SJSA1 (cell line): ENCODE results near the gene PLCL1. TPM values are rescaled to one million over a fixed set of nuclear protein-coding genes. Genes with fewer than 3 reads are reported as not detected.

Experiments used
- DNase-seq, 2 experiments: peaks; one replicate each; pipeline ENCODE4 v3.0.0-alpha.2; 2015 to 2020; ENCODE audit warnings: low spot score in 2 of 2, low read depth in 1 of 2
- H3K27ac ChIP-seq: fragments of 250-450 bp; sonication (Bioruptor Pico); 2 replicates; pipeline ENCODE4 v1.5.1; 2020; ENCODE audit warnings: mild to moderate bottlenecking, moderate library complexity
- H3K27me3 ChIP-seq: fragments of 250-450 bp; sonication (Bioruptor Pico); replicated peaks from 2 replicates; pipeline ENCODE4 v1.5.1; 2020; ENCODE audit warnings: mild to moderate bottlenecking, moderate library complexity
- H3K36me3 ChIP-seq: fragments of 250-450 bp; sonication (Bioruptor Pico); 2 replicates; pipeline ENCODE4 v1.5.1; 2020; ENCODE audit warnings: mild to moderate bottlenecking
- H3K4me1 ChIP-seq: fragments of 250-450 bp; sonication (Bioruptor Pico); replicated peaks from 2 replicates; pipeline ENCODE4 v1.6.1; 2021; ENCODE audit warnings: mild to moderate bottlenecking
- H3K4me3 ChIP-seq: fragments of 250-450 bp; sonication (Bioruptor Pico); 2 replicates; pipeline ENCODE4 v1.5.1; 2020; ENCODE audit warnings: mild to moderate bottlenecking
- H3K9me3 ChIP-seq: fragments of 250-450 bp; sonication (Bioruptor Pico); replicated peaks from 2 replicates; pipeline ENCODE4 v1.5.1; 2020; ENCODE audit warnings: mild to moderate bottlenecking
- total RNA-seq: library from RNA; depleted of rRNA; stranded (reverse); fragments of >200 nt; shearing (Covaris generic); gene quantifications from 2 replicates; pipeline ENCODE4 v1.2.3, GENCODE V29; 2014

PLCL1 gene
- total RNA-seq, 1 experiment from 2014 or later, result 0.03 TPM

DNA sequence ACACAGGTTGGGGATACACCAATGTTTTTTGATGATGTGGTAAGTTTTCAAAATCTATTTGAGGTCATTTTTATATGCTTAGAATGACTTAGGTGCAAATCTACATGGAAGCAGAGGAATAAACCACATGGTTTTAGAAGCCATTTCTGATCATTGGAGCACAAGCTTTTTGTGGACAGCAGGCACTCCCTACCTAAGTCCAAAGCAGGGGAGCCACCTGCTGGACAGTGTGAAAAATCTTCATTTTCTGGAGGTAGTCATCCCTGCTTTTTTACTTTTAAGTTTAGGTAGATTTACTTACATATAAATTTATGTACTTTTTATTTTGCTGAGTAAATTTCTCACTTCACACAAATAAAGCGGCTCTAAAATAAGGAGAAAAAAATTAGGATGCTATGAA, 323.2 kb downstream of the PLCL1 start:
- no peak overlapping the region for H3K27ac ChIP-seq
- H3K27me3 ChIP-seq, result no peaks in the 10 kb centered on the region
- H3K4me1 ChIP-seq, result no peaks in the 10 kb centered on the region
- no peak overlapping the region for H3K4me3 ChIP-seq
- H3K36me3 ChIP-seq, result no peaks in the 10 kb centered on the region
- no peaks in the 10 kb centered on the region for H3K9me3 ChIP-seq
- peak in 1 of 2 experiments; percentile 10 for DNase-seq

DNA sequence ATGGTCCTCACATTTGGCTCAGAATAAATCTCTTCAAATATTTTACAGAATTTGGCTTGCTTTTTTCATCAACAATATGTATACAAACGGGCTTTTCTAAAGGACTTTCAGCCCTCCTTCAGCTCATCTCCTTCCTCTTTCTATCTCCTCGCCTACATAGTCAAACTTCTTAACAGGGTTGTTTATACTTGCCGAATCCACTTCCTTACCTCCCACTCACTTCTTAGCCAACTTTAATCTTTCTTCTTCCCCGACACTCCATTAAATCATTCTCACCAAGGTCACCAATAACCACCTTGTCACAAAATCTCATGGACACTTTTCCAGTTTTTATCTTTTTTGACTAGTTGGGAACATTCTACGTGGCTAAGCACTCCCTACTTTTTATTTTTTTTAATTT, 325.2 kb downstream of the PLCL1 start:
- H3K4me3 ChIP-seq, result no peak overlapping the region
- H3K36me3 ChIP-seq, result no peaks in the 10 kb centered on the region
- no peaks in the 10 kb centered on the region for H3K4me1 ChIP-seq
- DNase-seq, result no peak
- no peaks in the 10 kb centered on the region for H3K9me3 ChIP-seq
- H3K27me3 ChIP-seq, result no peaks in the 10 kb centered on the region
- H3K27ac ChIP-seq, result no peak overlapping the region

DNA sequence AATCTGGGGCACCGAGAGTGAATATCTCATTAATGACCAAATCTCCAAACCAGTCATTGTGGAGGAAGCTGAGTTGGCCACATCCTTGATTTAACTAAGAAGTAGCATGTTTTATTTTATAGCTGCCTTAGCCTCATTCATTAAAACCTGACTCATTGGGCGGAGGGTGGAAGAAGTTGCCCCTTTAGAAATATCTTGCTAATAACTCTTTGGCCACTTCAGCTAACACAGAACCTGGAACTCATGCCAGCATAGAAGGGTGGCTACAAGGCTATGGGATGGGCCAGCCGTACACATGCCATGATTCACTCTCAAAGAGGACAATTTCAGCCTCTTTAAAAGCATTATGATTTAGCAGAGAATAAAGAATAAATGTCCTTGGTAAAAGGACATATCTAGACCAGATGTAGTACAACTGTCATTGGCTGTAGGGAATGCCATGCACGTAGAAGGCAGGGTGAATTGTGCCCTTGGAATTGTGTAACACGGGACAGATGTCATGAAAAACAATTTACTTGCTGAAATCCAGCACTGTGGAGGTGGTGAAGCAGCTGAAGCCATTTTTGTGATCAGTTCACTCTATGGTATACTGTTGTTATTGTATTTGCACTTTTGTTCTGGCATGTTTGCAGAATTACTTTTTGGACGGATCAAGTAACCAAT, 330.0 kb downstream of the PLCL1 start:
- Histone ChIP-seq H3K27me3 (no peaks in the 10 kb centered on the region), H3K27ac (no peak overlapping the region), H3K4me3 (no peak overlapping the region), H3K9me3 (no peaks in the 10 kb centered on the region), H3K4me1 (no peaks in the 10 kb centered on the region), H3K36me3 (no peaks in the 10 kb centered on the region)
- no peak for DNase-seq

DNA sequence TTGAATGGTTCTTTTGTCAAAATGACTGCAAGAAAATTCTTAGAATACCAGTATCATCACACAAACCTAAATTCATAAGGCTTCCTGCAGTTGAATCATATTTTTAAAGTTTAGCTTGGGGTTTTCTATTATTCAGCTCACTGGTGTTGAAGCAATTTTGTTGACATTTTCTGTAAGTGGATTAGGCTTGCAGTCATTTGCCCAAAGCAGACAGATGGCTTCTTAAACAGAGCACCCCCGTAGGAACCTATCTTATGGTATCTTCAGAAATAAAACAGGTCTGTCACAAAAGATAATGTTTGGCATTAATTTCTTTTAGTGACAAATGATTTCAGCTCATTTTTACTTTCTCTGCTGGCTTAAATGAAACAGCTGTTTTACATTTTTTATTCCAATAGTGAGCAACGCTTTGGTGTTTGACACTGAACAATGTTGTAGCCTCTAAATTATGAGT, 331.1 kb downstream of the PLCL1 start:
- Histone ChIP-seq H3K4me3 (no peak overlapping the region), H3K9me3 (no peaks in the 10 kb centered on the region), H3K36me3 (no peaks in the 10 kb centered on the region), H3K4me1 (no peaks in the 10 kb centered on the region), H3K27me3 (no peaks in the 10 kb centered on the region), H3K27ac (no peak overlapping the region)
- DNase-seq, result no peak

DNA sequence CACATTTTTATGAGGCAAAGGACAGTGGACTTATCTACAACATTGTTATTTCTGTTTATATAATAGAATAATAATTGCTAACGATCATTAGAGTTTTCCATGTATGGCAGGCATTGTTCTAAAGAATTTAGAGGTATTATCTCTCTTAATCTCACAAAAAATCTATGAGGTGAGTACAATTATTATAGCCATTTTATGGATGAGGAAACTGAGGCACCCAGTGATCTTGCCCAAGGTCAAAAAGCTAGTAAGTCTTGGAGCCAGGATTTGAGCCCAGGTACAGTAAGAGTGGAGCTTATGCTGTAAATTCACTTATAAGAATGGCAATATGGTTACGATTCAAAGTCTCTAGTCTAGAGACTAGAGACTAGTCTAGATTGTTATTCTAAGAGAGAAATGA, 331.7 kb downstream of the PLCL1 start:
- Histone ChIP-seq H3K27me3 (no peaks in the 10 kb centered on the region), H3K9me3 (no peaks in the 10 kb centered on the region), H3K36me3 (no peaks in the 10 kb centered on the region), H3K27ac (no peak overlapping the region), H3K4me3 (no peak overlapping the region), H3K4me1 (no peaks in the 10 kb centered on the region)
- DNase-seq, result no peak

DNA sequence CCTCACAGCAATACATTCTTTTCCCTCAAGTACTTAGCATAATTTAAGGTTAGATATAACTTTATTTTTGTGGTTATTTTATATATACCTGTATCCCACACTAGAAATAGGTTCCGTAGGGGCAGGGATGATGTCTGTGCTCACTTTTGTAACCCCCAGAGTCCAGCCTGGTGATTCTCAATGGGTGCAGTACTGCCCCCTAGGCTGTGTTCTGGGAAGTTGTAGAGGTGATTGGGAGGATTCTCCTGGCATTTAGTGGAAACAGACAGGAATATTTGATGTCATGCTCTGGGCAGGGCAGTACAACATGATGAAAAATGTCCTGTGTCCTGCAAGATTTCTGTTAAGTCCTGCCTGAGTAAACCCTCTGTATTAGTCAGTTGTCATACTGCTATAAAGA, 333.3 kb downstream of the PLCL1 start:
- no peak overlapping the region for H3K4me3 ChIP-seq
- no peaks in the 10 kb centered on the region for H3K4me1 ChIP-seq
- H3K9me3 ChIP-seq, result no peaks in the 10 kb centered on the region
- no peak for DNase-seq
- no peaks in the 10 kb centered on the region for H3K27me3 ChIP-seq
- no peak overlapping the region for H3K27ac ChIP-seq
- no peaks in the 10 kb centered on the region for H3K36me3 ChIP-seq

DNA sequence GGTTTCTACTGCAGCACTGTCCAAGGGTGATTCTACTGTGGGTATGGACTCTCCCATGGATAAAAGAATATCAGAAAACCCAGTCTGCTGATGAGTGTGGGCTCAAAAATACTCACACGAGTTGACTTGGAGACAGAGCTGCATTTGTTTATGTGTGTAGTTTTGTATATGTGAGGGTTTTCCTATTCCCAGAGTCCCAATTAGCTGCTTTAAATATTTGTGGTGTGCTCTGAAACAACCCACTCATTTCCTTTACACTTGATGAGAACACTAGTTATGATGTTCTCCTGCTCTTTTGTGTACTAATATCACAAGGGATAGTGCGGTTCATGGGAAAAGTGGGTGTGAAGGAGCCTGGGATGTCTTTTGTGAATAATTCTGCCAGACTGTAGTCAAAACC, 337.3 kb downstream of the PLCL1 start:
- H3K4me1 ChIP-seq, result no peaks in the 10 kb centered on the region
- no peaks in the 10 kb centered on the region for H3K27me3 ChIP-seq
- no peak overlapping the region for H3K27ac ChIP-seq
- H3K36me3 ChIP-seq, result no peaks in the 10 kb centered on the region
- H3K4me3 ChIP-seq, result no peak overlapping the region
- no peaks in the 10 kb centered on the region for H3K9me3 ChIP-seq
- DNase-seq, result no peak

DNA sequence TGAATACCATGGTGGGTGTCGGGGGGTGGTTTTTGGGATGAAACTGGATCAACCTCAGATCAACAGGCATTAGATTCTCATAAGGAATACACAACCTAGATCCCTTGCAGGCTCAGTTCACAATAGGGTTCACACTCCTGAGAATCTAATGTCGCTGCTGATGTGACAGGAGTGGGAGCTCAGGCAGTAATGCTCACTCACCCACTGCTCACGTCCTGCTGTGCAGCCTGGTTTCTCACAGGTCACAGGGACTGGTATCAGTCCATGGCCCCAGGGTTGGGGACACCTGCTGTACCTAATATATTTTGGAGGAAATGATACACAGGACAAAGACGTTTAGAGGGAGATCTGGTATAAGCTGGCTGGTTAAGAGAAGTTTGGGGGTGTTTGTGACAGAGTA, 338.8 kb downstream of the PLCL1 start:
- Histone ChIP-seq H3K27me3 (no peaks in the 10 kb centered on the region), H3K36me3 (no peaks in the 10 kb centered on the region), H3K4me1 (no peaks in the 10 kb centered on the region), H3K27ac (no peak overlapping the region), H3K9me3 (no peaks in the 10 kb centered on the region), H3K4me3 (no peak overlapping the region)
- no peak for DNase-seq

DNA sequence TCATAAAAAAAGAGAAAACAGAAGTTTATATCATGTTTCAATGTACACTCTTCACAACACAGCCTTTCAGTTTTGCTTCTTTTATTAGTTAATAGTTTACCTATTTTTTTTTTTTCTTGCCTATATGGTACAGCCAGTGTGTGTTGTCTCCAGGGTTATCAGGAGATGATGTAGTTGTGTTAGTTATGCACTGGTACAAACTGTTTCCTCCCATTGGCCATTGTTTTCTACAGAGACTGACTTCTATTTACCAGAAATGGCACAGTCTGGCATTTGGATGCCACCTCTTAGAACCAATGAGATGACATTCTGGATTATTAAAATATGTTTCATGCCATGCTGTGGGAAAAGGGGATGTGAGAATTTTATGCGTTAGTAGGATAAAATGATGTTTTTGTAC, 339.4 kb downstream of the PLCL1 start:
- no peaks in the 10 kb centered on the region for H3K36me3 ChIP-seq
- no peaks in the 10 kb centered on the region for H3K4me1 ChIP-seq
- H3K27ac ChIP-seq, result no peak overlapping the region
- no peaks in the 10 kb centered on the region for H3K9me3 ChIP-seq
- no peak overlapping the region for H3K4me3 ChIP-seq
- DNase-seq, result no peak
- no peaks in the 10 kb centered on the region for H3K27me3 ChIP-seq

DNA sequence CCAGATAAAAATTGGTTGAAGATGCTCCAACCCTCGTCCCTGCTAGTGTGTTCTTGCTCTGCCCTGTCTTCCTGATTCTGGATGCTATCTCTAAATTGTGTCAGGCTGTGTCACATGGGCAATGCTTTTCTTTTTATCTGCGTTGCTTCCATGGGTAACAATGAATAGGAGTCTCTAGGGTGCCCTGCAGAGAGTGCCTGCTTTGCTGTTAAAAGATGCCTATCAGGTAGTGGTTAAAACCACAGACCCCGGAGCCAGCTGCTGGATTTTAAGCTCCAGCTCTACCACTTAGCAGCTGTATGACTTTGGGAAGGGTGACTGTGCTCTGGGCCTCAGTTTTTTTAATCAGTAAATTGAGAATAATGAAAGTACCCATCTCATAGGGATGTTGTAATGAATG, 340.3 kb downstream of the PLCL1 start:
- no peak overlapping the region for H3K27ac ChIP-seq
- no peak for DNase-seq

DNA sequence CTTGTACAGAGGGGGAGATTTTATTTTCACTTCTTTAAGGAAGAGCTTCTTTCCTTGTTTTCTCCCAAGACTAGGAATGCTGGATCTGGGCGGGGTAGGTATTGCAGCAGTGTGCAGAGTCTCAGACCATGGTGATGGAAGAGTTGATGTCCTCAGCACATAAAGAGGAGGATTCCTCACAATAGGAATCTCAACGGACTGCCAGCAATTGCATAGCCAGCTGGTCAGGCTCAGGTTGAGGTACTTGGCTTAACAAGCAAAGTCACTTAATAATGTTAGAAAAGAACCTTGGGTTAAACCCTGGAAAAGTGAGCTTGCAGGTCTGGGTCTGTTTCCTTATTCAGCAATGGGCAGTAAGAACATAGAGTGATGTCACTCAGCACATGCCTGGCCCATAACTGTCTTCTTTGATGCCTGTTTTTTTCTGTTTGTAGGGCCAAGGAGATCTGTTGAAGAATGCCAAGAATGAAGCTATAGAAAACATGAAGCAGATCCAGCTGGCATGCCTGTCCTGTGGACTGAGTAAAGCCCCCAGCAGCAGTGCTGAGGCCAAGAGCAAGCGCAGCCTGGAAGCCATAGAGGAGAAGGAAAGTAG, 342.1 kb downstream of the PLCL1 start:
- Histone ChIP-seq H3K36me3 (no peaks in the 10 kb centered on the region), H3K4me3 (no peak overlapping the region), H3K4me1 (no peaks in the 10 kb centered on the region), H3K27ac (no peak overlapping the region), H3K27me3 (no peaks in the 10 kb centered on the region), H3K9me3 (no peaks in the 10 kb centered on the region)
- DNase-seq, result no peak

More for the DNA sequence above, 340.3 kb downstream of the PLCL1 start:
- no peaks in the 10 kb centered on the region for H3K27me3 ChIP-seq
- H3K9me3 ChIP-seq, result no peaks in the 10 kb centered on the region
- no peak overlapping the region for H3K4me3 ChIP-seq
- no peaks in the 10 kb centered on the region for H3K4me1 ChIP-seq
- H3K36me3 ChIP-seq, result no peaks in the 10 kb centered on the region

DNA sequence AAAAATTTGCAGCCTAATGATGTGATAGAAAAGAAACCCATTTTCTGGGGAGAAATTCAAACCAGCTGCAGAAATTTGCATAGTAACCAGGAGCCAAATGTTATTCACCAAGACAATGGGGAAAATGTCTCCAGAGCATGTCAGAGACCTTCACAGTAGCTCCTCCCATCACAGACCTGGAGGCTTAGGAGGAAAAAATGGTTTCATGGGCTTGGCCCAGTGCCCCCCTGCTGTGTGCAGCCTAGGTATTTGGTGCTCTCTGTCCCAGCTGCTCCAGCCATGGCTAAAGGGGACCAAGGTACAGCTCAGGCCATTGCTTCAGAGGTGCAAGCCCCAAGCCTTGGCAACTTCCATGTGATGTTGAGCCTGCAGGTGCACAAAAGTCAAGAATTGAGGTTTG, 352.9 kb downstream of the PLCL1 start:
- no peaks in the 10 kb centered on the region for H3K9me3 ChIP-seq
- H3K27me3 ChIP-seq, result no peaks in the 10 kb centered on the region
- DNase-seq, result no peak
- no peak overlapping the region for H3K27ac ChIP-seq
- no peaks in the 10 kb centered on the region for H3K36me3 ChIP-seq
- no peaks in the 10 kb centered on the region for H3K4me1 ChIP-seq
- H3K4me3 ChIP-seq, result no peak overlapping the region

DNA sequence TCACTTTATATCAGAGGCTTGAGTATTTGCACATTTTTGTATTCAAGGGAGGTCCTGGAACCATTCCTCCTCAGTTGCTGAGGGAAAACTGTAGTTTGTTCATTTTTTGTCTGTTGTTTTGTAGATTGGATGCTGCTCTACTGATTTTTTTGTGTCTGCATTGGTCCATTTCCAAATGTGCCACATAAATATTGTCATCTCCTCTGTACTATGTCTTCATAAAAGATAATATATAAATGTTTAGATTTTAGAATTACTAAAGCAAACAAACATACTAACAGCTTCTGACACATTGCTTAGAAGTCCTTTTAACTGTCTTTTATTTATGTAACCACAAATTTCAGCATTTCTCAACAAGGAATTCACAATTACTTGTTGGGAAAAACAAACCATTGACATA, 356.8 kb downstream of the PLCL1 start:
- H3K27me3 ChIP-seq, result no peaks in the 10 kb centered on the region
- H3K4me3 ChIP-seq, result no peak overlapping the region
- H3K4me1 ChIP-seq, result no peaks in the 10 kb centered on the region
- no peak overlapping the region for H3K27ac ChIP-seq
- no peaks in the 10 kb centered on the region for H3K9me3 ChIP-seq
- no peaks in the 10 kb centered on the region for H3K36me3 ChIP-seq
- DNase-seq, result no peak

DNA sequence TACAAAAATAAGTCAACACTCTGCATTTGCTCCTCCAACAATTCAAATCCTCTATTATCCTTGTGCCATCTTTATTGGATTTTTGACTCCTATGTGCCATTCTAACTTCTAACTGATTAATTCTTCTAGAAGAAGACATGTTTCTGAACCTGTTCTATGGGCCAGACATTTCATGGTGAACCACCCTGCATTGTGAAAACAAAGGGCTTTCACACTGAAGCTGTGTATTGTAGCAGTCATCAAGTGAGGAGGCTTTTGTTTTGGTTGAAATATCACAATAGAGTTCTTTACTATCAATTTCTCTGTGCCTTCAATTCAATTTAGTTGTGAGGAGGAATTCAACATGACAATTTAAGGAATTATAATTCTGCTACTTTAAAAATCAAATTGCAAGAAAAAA, 357.9 kb downstream of the PLCL1 start:
- Histone ChIP-seq H3K4me1 (no peaks in the 10 kb centered on the region), H3K9me3 (no peaks in the 10 kb centered on the region), H3K4me3 (no peak overlapping the region), H3K36me3 (no peaks in the 10 kb centered on the region), H3K27me3 (no peaks in the 10 kb centered on the region), H3K27ac (no peak overlapping the region)
- no peak for DNase-seq

DNA sequence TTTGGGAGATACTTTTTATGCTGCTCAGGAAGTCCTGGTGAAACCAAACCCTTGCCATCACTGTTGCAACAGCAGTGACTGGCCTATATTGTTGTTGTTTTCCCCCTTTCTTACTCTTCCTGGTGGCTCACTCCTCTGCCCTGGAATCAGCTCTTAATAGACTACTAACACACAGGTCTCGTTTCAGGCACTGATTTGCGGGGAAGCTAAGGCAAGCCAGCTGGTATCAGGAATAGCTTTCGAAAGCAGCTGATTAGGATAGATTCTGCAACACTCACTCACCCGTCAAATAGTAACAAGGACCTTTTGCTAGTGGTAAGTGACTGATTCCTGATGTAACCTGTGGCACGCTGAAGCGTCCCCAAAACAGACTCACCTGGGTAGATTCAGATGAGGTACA, 360.4 kb downstream of the PLCL1 start:
- no peaks in the 10 kb centered on the region for H3K36me3 ChIP-seq
- no peaks in the 10 kb centered on the region for H3K27me3 ChIP-seq
- DNase-seq, result no peak
- no peak overlapping the region for H3K4me3 ChIP-seq
- no peak overlapping the region for H3K27ac ChIP-seq
- no peaks in the 10 kb centered on the region for H3K4me1 ChIP-seq
- no peaks in the 10 kb centered on the region for H3K9me3 ChIP-seq
